ENCODE data around the gene BMAL1. TPM values are rescaled to one million over a fixed set of nuclear protein-coding genes. Genes with fewer than 3 reads are reported as not detected.

The BMAL1 gene
- total and polyA plus RNA-seq, 2 donors (not counting 3 experiments of a cell fraction or from before 2014, with no cell fraction given) = 5.8 to 10.1 TPM

DNA sequence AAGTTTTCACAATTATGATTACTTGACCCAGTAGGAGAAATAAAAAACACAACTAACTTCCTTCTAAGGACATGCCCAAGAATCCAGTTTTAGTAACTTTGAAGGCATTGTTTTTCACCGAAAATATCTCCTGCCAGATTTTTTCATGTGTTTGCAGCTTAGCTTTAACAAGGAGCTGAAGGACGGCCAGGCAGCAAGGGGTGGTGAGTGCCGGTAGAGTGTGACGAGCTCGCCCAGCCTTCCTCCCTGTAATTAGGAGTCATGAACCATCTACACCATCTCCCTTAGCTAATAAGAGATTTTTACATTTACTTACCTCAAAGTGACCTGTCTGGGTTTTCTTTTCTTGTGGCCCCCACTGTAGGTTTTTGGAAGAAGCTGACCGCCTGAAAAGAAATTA is 72.0 kb downstream of the BMAL1 start:
- H3K9me1 ChIP-seq (replicated peaks; ENCODE audit: control insufficient read depth, extremely low read depth, insufficient read depth, low read length) = no peaks in the 10 kb centered on the region
- CTCF ChIA-PET = interaction anchor here (0.7 to 8.3 kb wide), 8 partner anchors 11 to 386 kb away, joined by 3 to 144 read pairs (median 4); no protein-coding TSS in a partner anchor
- DNase-seq (ENCODE audit: low read depth, low spot score) (no peak), FAIRE-seq (no peak)
- dilution Hi-C loops (cut with MboI; ENCODE audit: extremely low pct_ligation_motif_present, low sequenced_read_pairs) = no loop called here
- intact Hi-C loops (cut with micrococcal nuclease) = no loop called here
- no TSS peak for BruUV-seq (replicated peaks)
- H3K36me3 ChIP-seq (ENCODE audit: control insufficient read depth in 2 of 2, extremely low read depth in 1 of 2, insufficient read depth in 2 of 2, low read length in 2 of 2) = no peaks in the 10 kb centered on the region
- H2AFZ ChIP-seq (ENCODE audit: low read depth, low read length) = no peak overlapping the region
- H3K9me3 ChIP-seq (replicated peaks; ENCODE audit: control insufficient read depth, insufficient read depth, low read length) = no peaks in the 10 kb centered on the region
- TF ChIP-seq, protein P1, sequence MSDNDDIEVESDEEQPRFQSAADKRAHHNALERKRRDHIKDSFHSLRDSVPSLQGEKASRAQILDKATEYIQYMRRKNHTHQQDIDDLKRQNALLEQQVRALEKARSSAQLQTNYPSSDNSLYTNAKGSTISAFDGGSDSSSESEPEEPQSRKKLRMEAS (IDR thresholded peaks at IDR 0.05; ENCODE audit: insufficient read depth, insufficient read length) = no peak
- TF ChIP-seq CTCF (IDR thresholded peaks at IDR 0.05; ENCODE audit: extremely low read depth in 1 of 2, insufficient read depth in 1 of 2, low read depth in 1 of 2, low read length in 2 of 2) (no peak), GATA2 (IDR thresholded peaks at IDR 0.05; ENCODE audit: insufficient read depth, insufficient read length, low read depth, low read length) (no peak), POLR2AphosphoS5 (IDR thresholded peaks at IDR 0.05; ENCODE audit: insufficient read depth, low read depth, low read length) (no peak), POLR2A (IDR thresholded peaks at IDR 0.05; ENCODE audit: low read depth, low read length) (no peak), JUN (IDR thresholded peaks at IDR 0.05; ENCODE audit: borderline replicate concordance, insufficient read depth, insufficient read length, low read depth) (no peak), MYC (IDR thresholded peaks at IDR 0.05; ENCODE audit: low read depth, low read length) (no peak), EZH2 (IDR thresholded peaks at IDR 0.05; ENCODE audit: borderline replicate concordance, low read depth, low read length, severe bottlenecking) (no peak), FOS (IDR thresholded peaks at IDR 0.05; ENCODE audit: borderline replicate concordance, insufficient read depth, low read length) (no peak)
- H3K27ac ChIP-seq (ENCODE audit: insufficient read depth, low read depth, low read length) = no peak overlapping the region
- no peak overlapping the region for H3K4me2 ChIP-seq (ENCODE audit: insufficient read depth, low read length)
- no peaks in the 10 kb centered on the region for H4K20me1 ChIP-seq (replicated peaks; ENCODE audit: control insufficient read depth, extremely low read depth, insufficient read depth, low read length)
- H3K4me1 ChIP-seq (ENCODE audit: control insufficient read depth, extremely low read depth, insufficient read depth, low read length) = peaks cover 4% of the 10 kb centered on the region
- H3K4me3 ChIP-seq (replicated peaks in 1 of 3; ENCODE audit: insufficient read depth in 1 of 3, low read depth in 1 of 3, low read length in 3 of 3) = no peak overlapping the region
- POLR2A ChIA-PET = no interaction called here
- no peaks in the 10 kb centered on the region for H3K79me2 ChIP-seq (ENCODE audit: control insufficient read depth, insufficient read depth, low read length)
- H3K27me3 ChIP-seq (ENCODE audit: control insufficient read depth in 2 of 2, insufficient read depth in 2 of 2, low read length in 2 of 2) = no peaks in the 10 kb centered on the region
- H3K9ac ChIP-seq (replicated peaks; ENCODE audit: extremely low read depth, insufficient read depth, low read length) = no peak overlapping the region
